HCT116 (cell line): ENCODE results near the gene CLK1. TPM values are rescaled to one million over a fixed set of nuclear protein-coding genes. Genes with fewer than 3 reads are reported as not detected.

ENCODE experiments used
- ATAC-seq: fragments of 200-7000 bp; cut with Tn5 transposase; 2 replicates; pipeline ENCODE4 v1.9.1; 2020; ENCODE audit warnings: mild to moderate bottlenecking, moderate library complexity
- BruUV-seq: library from RNA; stranded (reverse); fragments of 400-500 nt; replicated peaks from 2 replicates; lab custom pipeline; 2021; lab: Mats Ljungman, UMichigan
- CTCF ChIA-PET: fragments of 300-600 bp; sonication (Branson Sonifier 250); formaldehyde crosslinking; loops from one replicate; lab custom pipeline; 2021; ENCODE audit warnings: antibody characterized with exemption; lab: Charles Lee
- POLR2A ChIA-PET: fragments of 300-600, 350-600 bp; sonication (Branson Sonifier 250); formaldehyde crosslinking; loops from one replicate; lab custom pipeline; 2021; ENCODE audit warnings: antibody characterized with exemption; lab: Charles Lee
- RAD21 ChIA-PET, 2 experiments: fragments of 300-600 bp; sonication (Branson Sonifier 250); formaldehyde crosslinking; loops; one replicate each; lab custom pipeline; 2023; ENCODE audit warnings: low total read pairs in 2 of 2; ENCODE audit not compliant: uncharacterized antibody in 2 of 2, unreplicated experiment in 2 of 2, low non-redundant PET in 1 of 2; lab: Charles Lee
- DNase-seq: peaks from one replicate; pipeline ENCODE4 v3.0.0-alpha.2; 2010; ENCODE audit warnings: low read depth, low spot score
- H2AFZ ChIP-seq: fragments of 200-600 bp; shearing (Covaris generic), sonication (generic); 2 replicates; pipeline ENCODE4 v1.6.1; 2017; ENCODE audit warnings: low read depth, mixed run types, mixed read lengths, antibody characterized with exemption, low read length; ENCODE audit not compliant: poor library complexity, severe bottlenecking
- H3K27ac ChIP-seq: 2 replicates; pipeline ENCODE4 v1.5.1; 2012; ENCODE audit warnings: low read depth, low read length
- H3K27me3 ChIP-seq: fragments of 200-600 bp; sonication (generic); 2 replicates; pipeline ENCODE4 v1.6.1; 2016; ENCODE audit warnings: mixed run types, low read length, mixed read lengths; ENCODE audit not compliant: insufficient read depth
- H3K36me3 ChIP-seq, 2 experiments: fragments of 200-500 bp in 1 of 2; fragments of 200-600 bp in 1 of 2; sonication (Bioruptor generic) in 1 of 2; sonication (generic) in 1 of 2; 2 replicates each; pipeline versions ENCODE4 v1.5.1 to v1.6.1; 2014 to 2016; ENCODE audit warnings: low read length in 2 of 2, inconsistent platforms in 1 of 2, mixed read lengths in 1 of 2, mixed run types in 1 of 2; ENCODE audit not compliant: insufficient read depth in 2 of 2, control insufficient read depth in 1 of 2
- H3K4me1 ChIP-seq, 2 experiments: fragments of 200-600 bp in 1 of 2; sonication (generic) in 1 of 2; 2 replicates each; pipeline versions ENCODE4 v1.5.1 to v1.6.1; 2012 to 2017; ENCODE audit warnings: low read length in 2 of 2, inconsistent platforms in 1 of 2, mild to moderate bottlenecking in 1 of 2, mixed read lengths in 1 of 2, mixed run types in 1 of 2, moderate library complexity in 1 of 2; ENCODE audit not compliant: insufficient read depth in 2 of 2, control insufficient read depth in 1 of 2
- H3K4me2 ChIP-seq: fragments of 200-600 bp; sonication (generic); 2 replicates; pipeline ENCODE4 v1.6.1; 2017; ENCODE audit warnings: mixed run types, low read length, mixed read lengths
- H3K4me3 ChIP-seq, 2 experiments: fragments of 200-600 bp in 1 of 2; sonication (generic) in 1 of 2; replicated peaks in 1 of 2; 2 replicates each; pipeline ENCODE4 v1.5.1; 2011 to 2016; ENCODE audit warnings: low read length in 2 of 2, control low read depth in 1 of 2, low read depth in 1 of 2, mild to moderate bottlenecking in 1 of 2, mixed read lengths in 1 of 2, mixed run types in 1 of 2
- H3K79me2 ChIP-seq: fragments of 200-600 bp; sonication (generic); 2 replicates; pipeline ENCODE4 v1.6.1; 2017; ENCODE audit warnings: mild to moderate bottlenecking, mixed run types, low read length, moderate library complexity, mixed read lengths; ENCODE audit not compliant: insufficient read depth
- H3K9ac ChIP-seq: fragments of 200-600 bp; sonication (generic); 2 replicates; pipeline ENCODE4 v1.6.1; 2016; ENCODE audit warnings: low read length, mixed read lengths
- H3K9me2 ChIP-seq: fragments of 200-600 bp; sonication (generic), shearing (Covaris generic); 2 replicates; pipeline ENCODE4 v1.6.1; 2017; ENCODE audit warnings: mixed run types, mild to moderate bottlenecking, moderate library complexity; ENCODE audit not compliant: insufficient read depth
- H3K9me3 ChIP-seq, 2 experiments: fragments of 200-500 bp in 1 of 2; fragments of 200-600 bp in 1 of 2; sonication (Bioruptor generic) in 1 of 2; sonication (generic) in 1 of 2; 2 replicates each; pipeline ENCODE4 v1.6.1; 2014 to 2017; ENCODE audit warnings: low read length in 2 of 2, mixed read lengths in 2 of 2, inconsistent platforms in 1 of 2, low read depth in 1 of 2, mild to moderate bottlenecking in 1 of 2, mixed run types in 1 of 2, moderate library complexity in 1 of 2; ENCODE audit not compliant: control insufficient read depth in 1 of 2, insufficient read depth in 1 of 2
- H4K20me1 ChIP-seq: fragments of 200-600 bp; sonication (generic), shearing (Covaris generic); 2 replicates; pipeline ENCODE4 v1.6.1; 2017; ENCODE audit warnings: mixed run types, mild to moderate bottlenecking, moderate library complexity; ENCODE audit not compliant: insufficient read depth
- CBX3 ChIP-seq: IDR thresholded peaks from 2 replicates; pipeline ENCODE4 v1.6.1; 2012; ENCODE audit warnings: low read depth
- CEBPB ChIP-seq: IDR thresholded peaks from 2 replicates; pipeline ENCODE4 v1.6.1; 2012; ENCODE audit warnings: low read depth
- EGR1 ChIP-seq: IDR thresholded peaks from 2 replicates; pipeline ENCODE4 v1.6.1; 2012; ENCODE audit warnings: low read depth
- ELF1 ChIP-seq: IDR thresholded peaks from 2 replicates; pipeline ENCODE4 v1.6.1; 2012; ENCODE audit warnings: low read depth, borderline replicate concordance
- EZH2 ChIP-seq: fragments of 200-600 bp; sonication (generic); IDR thresholded peaks from 2 replicates; pipeline ENCODE4 v1.6.1; 2017; ENCODE audit warnings: antibody characterized with exemption, mixed run types
- EZH2phosphoT487 ChIP-seq: fragments of 200-600 bp; IDR thresholded peaks from 2 replicates; pipeline ENCODE4 v1.6.1; 2018; ENCODE audit warnings: antibody characterized with exemption, borderline replicate concordance
- FOSL1 ChIP-seq: IDR thresholded peaks from 2 replicates; pipeline ENCODE4 v1.6.1; 2012; ENCODE audit warnings: low read depth
- JUND ChIP-seq: IDR thresholded peaks from 2 replicates; pipeline ENCODE4 v1.6.1; 2012
- POLR2A ChIP-seq: IDR thresholded peaks from 2 replicates; pipeline ENCODE4 v1.7.0; 2011; ENCODE audit warnings: borderline replicate concordance; ENCODE audit not compliant: insufficient read depth, insufficient read length; ENCODE audit errors: extremely low read depth
- POLR2AphosphoS5 ChIP-seq: IDR thresholded peaks from 2 replicates; pipeline ENCODE4 v1.6.1; 2011; ENCODE audit warnings: mild to moderate bottlenecking, low read depth, low read length, moderate library complexity
- RAD21 ChIP-seq: IDR thresholded peaks from 2 replicates; pipeline ENCODE4 v1.6.1; 2012; ENCODE audit warnings: low read depth, mild to moderate bottlenecking
- SIN3A ChIP-seq: IDR thresholded peaks from 2 replicates; pipeline ENCODE4 v1.6.1; 2012; ENCODE audit warnings: low read depth
- SP1 ChIP-seq: IDR thresholded peaks from 2 replicates; pipeline ENCODE4 v1.6.1; 2012; ENCODE audit warnings: low read depth
- SRF ChIP-seq: IDR thresholded peaks from 2 replicates; pipeline ENCODE4 v1.6.1; 2012; ENCODE audit warnings: low read depth
- TCF7L2 ChIP-seq: IDR thresholded peaks from 2 replicates; pipeline ENCODE4 v1.7.0; 2011; ENCODE audit warnings: borderline replicate concordance, inconsistent platforms; ENCODE audit not compliant: insufficient read depth, insufficient read length; ENCODE audit errors: extremely low read depth
- YY1 ChIP-seq: IDR thresholded peaks from 2 replicates; pipeline ENCODE4 v1.6.1; 2011; ENCODE audit warnings: low read length, low read depth, moderate library complexity, mild to moderate bottlenecking; ENCODE audit not compliant: insufficient replicate concordance; ENCODE audit errors: extremely low read depth
- ZFX ChIP-seq: fragments of 450-650 bp; IDR thresholded peaks from 2 replicates; pipeline ENCODE4 v1.6.1; 2017
- ZNF274 ChIP-seq: fragments of 200-500 bp; sonication (Bioruptor generic); IDR thresholded peaks from 2 replicates; pipeline ENCODE4 v1.6.1; 2014; ENCODE audit warnings: mild to moderate bottlenecking, low read depth, low read length, inconsistent platforms
- intact Hi-C: fragments of 100-400 bp; cut with micrococcal nuclease; formaldehyde crosslinking; loops from 2 replicates; pipeline ENCODE4 v1.10.0; 2022
- total RNA-seq: library from RNA; stranded (reverse); gene quantifications from one replicate; pipeline ENCODE4 v1.2.1, GENCODE V29; 2021; ENCODE audit not compliant: unreplicated experiment
- TF ChIP-seq, protein P1 (sequence below): IDR thresholded peaks from 2 replicates; pipeline ENCODE4 v1.6.1; 2012
- TF ChIP-seq, protein P2 (sequence below): IDR thresholded peaks from 2 replicates; pipeline ENCODE4 v1.6.1; 2011; ENCODE audit warnings: mild to moderate bottlenecking, low read length, moderate library complexity; ENCODE audit not compliant: insufficient replicate concordance; ENCODE audit errors: extremely low read depth
- TF ChIP-seq, protein P3 (sequence below), 3 experiments: fragments of 200-600 bp in 1 of 3; sonication (generic) in 1 of 3; IDR thresholded peaks in 2 of 3; conservative IDR thresholded peaks in 1 of 3; 2 replicates each; pipeline ENCODE4 v1.5.1; 2012 to 2017; ENCODE audit warnings: low read depth in 2 of 3, low read length in 2 of 3, antibody characterized with exemption in 1 of 3, borderline replicate concordance in 1 of 3, control low read depth in 1 of 3, mild to moderate bottlenecking in 1 of 3, mixed read lengths in 1 of 3, mixed run types in 1 of 3, moderate library complexity in 1 of 3; ENCODE audit not compliant: insufficient read depth in 1 of 3
- TF ChIP-seq, protein P4 (sequence below): IDR thresholded peaks from 2 replicates; pipeline ENCODE4 v1.6.1; 2012

CLK1 gene
- total RNA-seq, 1 experiment from 2014 or later = 49.1 TPM

DNA sequence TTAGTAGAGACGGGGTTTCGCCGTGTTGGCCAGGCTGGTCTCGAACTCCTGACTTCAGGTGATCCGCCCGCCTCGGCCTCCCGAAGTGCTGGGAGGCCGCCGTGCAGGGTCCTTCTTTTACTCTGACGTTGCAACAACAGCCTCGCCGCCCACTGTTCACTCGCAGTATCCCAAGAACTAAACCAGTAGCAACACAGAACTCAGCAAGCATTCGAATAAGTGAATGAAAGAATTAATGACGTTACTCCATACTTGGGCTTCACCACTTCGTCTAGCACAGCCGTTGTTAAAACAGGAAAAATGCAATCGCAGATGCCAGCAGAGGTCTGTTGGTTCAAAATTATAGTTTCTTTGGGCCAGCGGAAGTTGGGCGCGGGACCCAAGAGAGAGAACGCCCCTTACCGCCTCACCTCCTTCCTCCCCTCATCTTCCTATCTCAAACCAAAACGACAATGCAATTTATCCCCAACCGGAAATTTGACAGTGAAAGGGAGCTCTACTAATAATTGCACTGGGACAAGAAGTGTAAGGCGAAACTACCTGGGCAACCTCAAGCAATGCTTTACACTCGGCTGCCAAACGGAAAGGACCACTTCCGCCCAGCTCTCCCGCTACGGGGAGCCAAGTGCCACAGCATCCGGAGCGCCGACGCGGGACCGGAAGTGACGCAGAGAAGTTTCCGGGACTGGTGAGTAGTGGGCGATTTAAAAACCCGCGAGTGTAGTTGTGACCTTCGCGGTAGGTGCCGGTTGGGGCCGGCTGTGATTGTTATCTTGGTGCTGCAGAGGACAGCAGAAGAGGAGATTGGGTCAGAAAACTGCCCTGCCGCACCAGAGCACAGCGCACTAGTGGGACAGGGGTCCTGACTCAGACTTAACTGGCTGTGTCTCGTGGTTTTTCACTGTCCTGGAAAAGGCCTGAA lies 24.5 kb upstream of the CLK1 start, which contains the start of the genes NIF3L1 and PPIL3:
Gene NIF3L1, plus strand, starts transcription at position 668 of the 922 bp plus-strand sequence. CDS start 2,573 bp downstream, outside the sequence.
Gene PPIL3, minus strand, starts transcription at position 374 of the 922 bp plus-strand sequence. CDS start 1,462 bp downstream, outside the sequence.
- H3K4me3 ChIP-seq = peak within 1 kb of the TSS; percentile 63 to 73
- intact Hi-C loops = loop anchor here (1.0 to 5.0 kb wide), 3 partner anchors 24 to 183 kb away; partner anchors contain the start of genes CLK1, HYCC2 and NDUFB3
- H3K79me2 ChIP-seq = peaks cover 70% of the 10 kb centered on the region
- peak within 1 kb of the TSS; percentile 94 for H3K27ac ChIP-seq
- no peaks in the 10 kb centered on the region for H3K9me3 ChIP-seq
- peak; percentile 85 for ATAC-seq
- TSS peak; percentile 64 for BruUV-seq
- no peaks in the 10 kb centered on the region for H4K20me1 ChIP-seq
- no peaks in the 10 kb centered on the region for H3K9me2 ChIP-seq
- H3K36me3 ChIP-seq = peaks cover 6% of the 10 kb centered on the region in 2 experiments
- H2AFZ ChIP-seq = peak within 1 kb of the TSS; percentile 59
- peak; percentile 99 for DNase-seq
- peaks cover 0 to 16% of the 10 kb centered on the region in 2 experiments; a peak in 3 of 4 replicates for H3K4me1 ChIP-seq
- peak within 1 kb of the TSS; percentile 94 for H3K9ac ChIP-seq
- CTCF ChIA-PET = interaction anchor here (1.3 to 2.0 kb wide), 5 partner anchors 12 to 343 kb away, joined by 4 to 7 read pairs (median 6); partner anchors contain the start of gene ORC2
- RAD21 ChIA-PET = interaction anchor here in 1 of 2 experiments (1.0 kb wide), 1 partner anchor 343 kb away, joined by 4 read pairs; no protein-coding TSS in a partner anchor
- H3K4me2 ChIP-seq = peak within 1 kb of the TSS; percentile 81
- no peaks in the 10 kb centered on the region for H3K27me3 ChIP-seq
- POLR2A ChIA-PET = interaction anchor here (0.6 to 2.0 kb wide), 15 partner anchors 9 to 343 kb away, joined by 3 to 19 read pairs (median 4); partner anchors contain the start of gene CLK1
- TF ChIP-seq EZH2 = no peak
- TF ChIP-seq ZFX = no peak; the same call in 1 of the 2 replicates
- TF ChIP-seq, protein P1, sequence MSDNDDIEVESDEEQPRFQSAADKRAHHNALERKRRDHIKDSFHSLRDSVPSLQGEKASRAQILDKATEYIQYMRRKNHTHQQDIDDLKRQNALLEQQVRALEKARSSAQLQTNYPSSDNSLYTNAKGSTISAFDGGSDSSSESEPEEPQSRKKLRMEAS = peak; percentile 82
- peak; percentile 36 for TF ChIP-seq POLR2A
- no peak for TF ChIP-seq TCF7L2
- TF ChIP-seq, protein P2, sequence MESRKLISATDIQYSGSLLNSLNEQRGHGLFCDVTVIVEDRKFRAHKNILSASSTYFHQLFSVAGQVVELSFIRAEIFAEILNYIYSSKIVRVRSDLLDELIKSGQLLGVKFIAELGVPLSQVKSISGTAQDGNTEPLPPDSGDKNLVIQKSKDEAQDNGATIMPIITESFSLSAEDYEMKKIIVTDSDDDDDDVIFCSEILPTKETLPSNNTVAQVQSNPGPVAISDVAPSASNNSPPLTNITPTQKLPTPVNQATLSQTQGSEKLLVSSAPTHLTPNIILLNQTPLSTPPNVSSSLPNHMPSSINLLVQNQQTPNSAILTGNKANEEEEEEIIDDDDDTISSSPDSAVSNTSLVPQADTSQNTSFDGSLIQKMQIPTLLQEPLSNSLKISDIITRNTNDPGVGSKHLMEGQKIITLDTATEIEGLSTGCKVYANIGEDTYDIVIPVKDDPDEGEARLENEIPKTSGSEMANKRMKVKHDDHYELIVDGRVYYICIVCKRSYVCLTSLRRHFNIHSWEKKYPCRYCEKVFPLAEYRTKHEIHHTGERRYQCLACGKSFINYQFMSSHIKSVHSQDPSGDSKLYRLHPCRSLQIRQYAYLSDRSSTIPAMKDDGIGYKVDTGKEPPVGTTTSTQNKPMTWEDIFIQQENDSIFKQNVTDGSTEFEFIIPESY = peak; percentile 85
- no peak for TF ChIP-seq ZNF274
- TF ChIP-seq, protein P3, sequence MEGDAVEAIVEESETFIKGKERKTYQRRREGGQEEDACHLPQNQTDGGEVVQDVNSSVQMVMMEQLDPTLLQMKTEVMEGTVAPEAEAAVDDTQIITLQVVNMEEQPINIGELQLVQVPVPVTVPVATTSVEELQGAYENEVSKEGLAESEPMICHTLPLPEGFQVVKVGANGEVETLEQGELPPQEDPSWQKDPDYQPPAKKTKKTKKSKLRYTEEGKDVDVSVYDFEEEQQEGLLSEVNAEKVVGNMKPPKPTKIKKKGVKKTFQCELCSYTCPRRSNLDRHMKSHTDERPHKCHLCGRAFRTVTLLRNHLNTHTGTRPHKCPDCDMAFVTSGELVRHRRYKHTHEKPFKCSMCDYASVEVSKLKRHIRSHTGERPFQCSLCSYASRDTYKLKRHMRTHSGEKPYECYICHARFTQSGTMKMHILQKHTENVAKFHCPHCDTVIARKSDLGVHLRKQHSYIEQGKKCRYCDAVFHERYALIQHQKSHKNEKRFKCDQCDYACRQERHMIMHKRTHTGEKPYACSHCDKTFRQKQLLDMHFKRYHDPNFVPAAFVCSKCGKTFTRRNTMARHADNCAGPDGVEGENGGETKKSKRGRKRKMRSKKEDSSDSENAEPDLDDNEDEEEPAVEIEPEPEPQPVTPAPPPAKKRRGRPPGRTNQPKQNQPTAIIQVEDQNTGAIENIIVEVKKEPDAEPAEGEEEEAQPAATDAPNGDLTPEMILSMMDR (IDR thresholded peaks at IDR 0.05 in 2 of 3, conservative IDR thresholded peaks at IDR 0.05 in 1 of 3; ENCODE audit: borderline replicate concordance in 1 of 3, insufficient read depth in 1 of 3, low read depth in 2 of 3, low read length in 2 of 3) = no peak
- TF ChIP-seq EGR1 = peak; percentile 53
- TF ChIP-seq SIN3A = peak; percentile 80
- peak; percentile 87 for TF ChIP-seq SRF
- TF ChIP-seq FOSL1 = no peak; the same call in 1 of the 2 replicates
- TF ChIP-seq YY1 = peak; percentile 76
- TF ChIP-seq CBX3 = peak; percentile 90
- no peak; the same call in 1 of the 2 replicates for TF ChIP-seq JUND
- TF ChIP-seq RAD21 = no peak; the same call in 1 of the 2 replicates
- peak; percentile 58; the same call in 1 of the 2 replicates for TF ChIP-seq CEBPB
- TF ChIP-seq POLR2AphosphoS5 = no peak
- TF ChIP-seq ELF1 = peak; percentile 57; the same call in 1 of the 2 replicates
- TF ChIP-seq EZH2phosphoT487 = no peak
- TF ChIP-seq, protein P4, sequence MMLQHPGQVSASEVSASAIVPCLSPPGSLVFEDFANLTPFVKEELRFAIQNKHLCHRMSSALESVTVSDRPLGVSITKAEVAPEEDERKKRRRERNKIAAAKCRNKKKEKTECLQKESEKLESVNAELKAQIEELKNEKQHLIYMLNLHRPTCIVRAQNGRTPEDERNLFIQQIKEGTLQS = no peak
- peak; percentile 82 for TF ChIP-seq SP1
